Pons (tissue), 1 donor: ENCODE measurements around the gene IL25.
"Not testable (repeated sequence)": the region's sequence is repeated elsewhere in the genome, so short reads cannot be mapped to it uniquely, and the experiment has no call there.

Experiments used
- DNase-seq: peaks from one replicate; pipeline ENCODE4 v3.0.0-alpha.2; 2016; ENCODE audit warnings: low spot score

Gene IL25

GRCh38 chr14:23372509-23372908 lies at the start of gene IL25:
Gene IL25 (plus strand): TSS chr14:23372809.
- DNase-seq = no peak

- DNase-seq = no peak
Observed at GRCh38 chr14:23323838-23324454, 48.7 kb upstream of the IL25 start.

- DNase-seq = no peak
Observed at GRCh38 chr14:23324455-23324846, 48.2 kb upstream of the IL25 start.

GRCh38 chr14:23324993-23325392 lies 47.6 kb upstream of the IL25 start:
- no peak for DNase-seq

GRCh38 chr14:23325746-23326145 lies 46.9 kb upstream of the IL25 start:
- DNase-seq = not testable (repeated sequence)

- no peak for DNase-seq
Observed at GRCh38 chr14:23326491-23327332, 45.9 kb upstream of the IL25 start.

GRCh38 chr14:23327947-23328744 lies 44.5 kb upstream of the IL25 start:
- peak; percentile 91 for DNase-seq

- no peak for DNase-seq
Observed at GRCh38 chr14:23335623-23336022, 37.0 kb upstream of the IL25 start.

GRCh38 chr14:23339506-23340268 lies 32.9 kb upstream of the IL25 start:
- no peak for DNase-seq

- DNase-seq = no peak
Observed at GRCh38 chr14:23344481-23344880, 28.1 kb upstream of the IL25 start.

- DNase-seq = no peak
Observed at GRCh38 chr14:23345987-23346692, 26.5 kb upstream of the IL25 start.

- no peak for DNase-seq
Observed at GRCh38 chr14:23346693-23347405, 25.8 kb upstream of the IL25 start.

- no peak for DNase-seq
Observed at GRCh38 chr14:23347406-23348296, 25.0 kb upstream of the IL25 start.

- no peak for DNase-seq
Observed at GRCh38 chr14:23348297-23348655, 24.3 kb upstream of the IL25 start.

GRCh38 chr14:23349156-23349845 lies 23.3 kb upstream of the IL25 start:
- no peak for DNase-seq

- DNase-seq = no peak
Observed at GRCh38 chr14:23351681-23352505, 20.7 kb upstream of the IL25 start.

- DNase-seq = peak; percentile 94
Observed at GRCh38 chr14:23352506-23353432, 19.8 kb upstream of the IL25 start, which contains the start of gene SLC22A17. Gene SLC22A17 (minus strand): TSS chr14:23352887.
